Body of pancreas (tissue), 4 donors: ENCODE results near the gene TNNT2. TPM values are rescaled to one million over a fixed set of nuclear protein-coding genes. Genes with fewer than 3 reads are reported as not detected.

Source experiments
- ATAC-seq: fragments of 150-250 bp; one replicate; pipeline ENCODE4 v1.9.1; 2016
- DNase-seq, 4 donors: peaks; one replicate each; pipeline ENCODE4 v3.0.0-alpha.2; 2019
- H3K27ac ChIP-seq, 4 donors: fragments of 200-600 bp; sonication (generic); 1 replicate in 3 of 4; 2 replicates in 1 of 4; pipeline versions ENCODE4 v1.5.1 to v1.6.1; 2016 to 2019; ENCODE audit warnings: mild to moderate bottlenecking in 1 of 4, mixed read lengths in 1 of 4, moderate library complexity in 1 of 4
- H3K27me3 ChIP-seq, 2 donors: fragments of 200-600 bp; sonication (generic); one replicate each; pipeline ENCODE4 v1.6.0; 2016; ENCODE audit warnings: mild to moderate bottlenecking in 1 of 2
- H3K36me3 ChIP-seq, 2 donors: fragments of 200-600 bp; sonication (generic); replicated peaks in 1 of 2; 2 replicates each; pipeline ENCODE4 v1.5.1; 2016; ENCODE audit warnings: low read depth in 2 of 2; ENCODE audit not compliant: insufficient read depth in 1 of 2
- H3K4me1 ChIP-seq: fragments of 200-600 bp; sonication (generic); one replicate; pipeline ENCODE4 v1.6.0; 2016
- H3K4me3 ChIP-seq, 2 donors: fragments of 200-600 bp; sonication (generic); 1 replicate in 1 of 2; 2 replicates in 1 of 2; pipeline ENCODE4 v1.5.1; 2016 to 2019
- H3K9me3 ChIP-seq, 3 donors: fragments of 200-600 bp; sonication (generic); 1 replicate in 2 of 3; 2 replicates in 1 of 3; pipeline ENCODE4 v1.5.1; 2016
- CTCF ChIP-seq, 7 experiments: fragments of 450-650 bp in 4 of 7; fragments of 200-600 bp in 3 of 7; sonication (generic) in 3 of 7; IDR thresholded peaks; one replicate each; pipeline ENCODE4 v1.5.1; 2016 to 2019; ENCODE audit warnings: antibody characterized with exemption in 7 of 7
- POLR2A ChIP-seq, 3 donors: fragments of 450-650 bp; IDR thresholded peaks; one replicate each; pipeline ENCODE4 v1.6.1; 2016; ENCODE audit warnings: antibody characterized with exemption in 3 of 3, mild to moderate bottlenecking in 2 of 3
- WGBS, 2 donors: methylation state at CpG; one replicate each; pipeline ENCODE4 v1.1.5; 2017; 5-methylcytosine and 5-hydroxymethylcytosine counted together
- intact Hi-C: fragments of 100-400 bp; cut with DNase I; formaldehyde crosslinking; loops from one replicate; pipeline ENCODE4 v1.15.1; 2023
- total RNA-seq, 2 donors: library from RNA; depleted of rRNA; stranded (reverse); fragments of >200 nt; gene quantifications; one replicate each; pipeline ENCODE4 v1.1.0, GENCODE V29; 2016

Gene TNNT2
- total RNA-seq = 1 to 10 TPM in 1 of 2 donors, not detected in 1; 1.8 TPM

- WGBS, 2 donors = 60 to 66% methylated on average over 8 to 9 of the region's 9 CpGs
- Histone ChIP-seq H3K27me3 (no peaks in the 10 kb centered on the region), H3K4me3 (no peak within 1 kb of the TSS), H3K9me3 (no peaks in the 10 kb centered on the region), H3K27ac (no peak within 1 kb of the TSS), H3K4me1 (peaks cover 17% of the 10 kb centered on the region), H3K36me3 (no peaks in the 10 kb centered on the region)
- DNase-seq (no peak), ATAC-seq (no peak)
- no peak for TF ChIP-seq CTCF (IDR thresholded peaks at IDR 0.05)
- TF ChIP-seq POLR2A (IDR thresholded peaks at IDR 0.05) = no peak
- intact Hi-C loops = loop anchor here (5.0 kb wide), 1 partner anchor 35 kb away; no protein-coding TSS in a partner anchor
Observed at GRCh38 chr1:201377611-201378092, at the start of gene TNNT2. TSS of gene TNNT2 (minus strand) at chr1:201377680. CDS start at chr1:201373254, 4,426 bp downstream.

GRCh38 chr1:201426479-201427310, 49.2 kb upstream of the TNNT2 start:
- WGBS, 2 donors = 71 to 75% methylated on average over 11 to 15 of the region's 15 CpGs

GRCh38 chr1:201424146-201424545, 46.7 kb upstream of the TNNT2 start:
- Histone ChIP-seq H3K27ac (no peak overlapping the region), H3K4me1 (no peaks in the 10 kb centered on the region), H3K4me3 (no peak overlapping the region), H3K27me3 (no peaks in the 10 kb centered on the region), H3K9me3 (no peaks in the 10 kb centered on the region), H3K36me3 (no peaks in the 10 kb centered on the region)
- 88 to 100% methylated on average over 2 of the region's 2 CpGs for WGBS, 2 donors
- no peak for ATAC-seq
- TF ChIP-seq POLR2A (IDR thresholded peaks at IDR 0.05) (no peak), CTCF (IDR thresholded peaks at IDR 0.05) (no peak)
- intact Hi-C loops = no loop called here
- DNase-seq = no peak

More at GRCh38 chr1:201426479-201427310, 49.2 kb upstream of the TNNT2 start:
- peaks cover 11% of the 10 kb centered on the region for H3K4me1 ChIP-seq
- H3K27me3 ChIP-seq = no peaks in the 10 kb centered on the region
- TF ChIP-seq CTCF (IDR thresholded peaks at IDR 0.05) = no peak
- TF ChIP-seq POLR2A (IDR thresholded peaks at IDR 0.05) = no peak
- intact Hi-C loops = no loop called here
- no peaks in the 10 kb centered on the region for H3K9me3 ChIP-seq
- ATAC-seq (no peak), DNase-seq (no peak)
- H3K4me3 ChIP-seq = no peak overlapping the region
- H3K27ac ChIP-seq = no peak overlapping the region
- H3K36me3 ChIP-seq = no peaks in the 10 kb centered on the region

GRCh38 chr1:201423655-201424054, 46.2 kb upstream of the TNNT2 start:
- Histone ChIP-seq H3K27ac (no peak overlapping the region), H3K4me3 (no peak overlapping the region), H3K36me3 (no peaks in the 10 kb centered on the region), H3K27me3 (no peaks in the 10 kb centered on the region), H3K9me3 (no peaks in the 10 kb centered on the region), H3K4me1 (no peaks in the 10 kb centered on the region)
- 89 to 94% methylated on average over 6 of the region's 6 CpGs for WGBS, 2 donors
- ATAC-seq (no peak), DNase-seq (no peak)
- TF ChIP-seq POLR2A (IDR thresholded peaks at IDR 0.05) = no peak
- TF ChIP-seq CTCF (IDR thresholded peaks at IDR 0.05) = no peak
- intact Hi-C loops = no loop called here
